ENCODE data around the gene ARMC9.
"Not testable (repeated sequence)": the region's sequence is repeated elsewhere in the genome, so short reads cannot be mapped to it uniquely, and the experiment has no call there.

GRCh38 chr2:231400681-231401080 lies 202.2 kb downstream of the ARMC9 start:
- TF ChIP-seq, protein P1, sequence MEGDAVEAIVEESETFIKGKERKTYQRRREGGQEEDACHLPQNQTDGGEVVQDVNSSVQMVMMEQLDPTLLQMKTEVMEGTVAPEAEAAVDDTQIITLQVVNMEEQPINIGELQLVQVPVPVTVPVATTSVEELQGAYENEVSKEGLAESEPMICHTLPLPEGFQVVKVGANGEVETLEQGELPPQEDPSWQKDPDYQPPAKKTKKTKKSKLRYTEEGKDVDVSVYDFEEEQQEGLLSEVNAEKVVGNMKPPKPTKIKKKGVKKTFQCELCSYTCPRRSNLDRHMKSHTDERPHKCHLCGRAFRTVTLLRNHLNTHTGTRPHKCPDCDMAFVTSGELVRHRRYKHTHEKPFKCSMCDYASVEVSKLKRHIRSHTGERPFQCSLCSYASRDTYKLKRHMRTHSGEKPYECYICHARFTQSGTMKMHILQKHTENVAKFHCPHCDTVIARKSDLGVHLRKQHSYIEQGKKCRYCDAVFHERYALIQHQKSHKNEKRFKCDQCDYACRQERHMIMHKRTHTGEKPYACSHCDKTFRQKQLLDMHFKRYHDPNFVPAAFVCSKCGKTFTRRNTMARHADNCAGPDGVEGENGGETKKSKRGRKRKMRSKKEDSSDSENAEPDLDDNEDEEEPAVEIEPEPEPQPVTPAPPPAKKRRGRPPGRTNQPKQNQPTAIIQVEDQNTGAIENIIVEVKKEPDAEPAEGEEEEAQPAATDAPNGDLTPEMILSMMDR (IDR thresholded peaks at IDR 0.05), result peak; percentile 68
- not testable (repeated sequence) for TF ChIP-seq POLR2AphosphoS5 (IDR thresholded peaks at IDR 0.05; ENCODE audit: low read depth, low read length); SIN3A (IDR thresholded peaks at IDR 0.05; ENCODE audit: borderline replicate concordance, insufficient read depth, low read depth, low read length); TCF7L2 (IDR thresholded peaks at IDR 0.05; ENCODE audit: low read depth, low read length); REST (IDR thresholded peaks at IDR 0.05; ENCODE audit: insufficient read depth in 1 of 2, low read depth in 2 of 2, low read length in 1 of 2)
